ENCODE measurements around the gene POLD1.
"Not testable (repeated sequence)": the region's sequence is repeated elsewhere in the genome, so short reads cannot be mapped to it uniquely, and the experiment has no call there.

The POLD1 gene

DNA sequence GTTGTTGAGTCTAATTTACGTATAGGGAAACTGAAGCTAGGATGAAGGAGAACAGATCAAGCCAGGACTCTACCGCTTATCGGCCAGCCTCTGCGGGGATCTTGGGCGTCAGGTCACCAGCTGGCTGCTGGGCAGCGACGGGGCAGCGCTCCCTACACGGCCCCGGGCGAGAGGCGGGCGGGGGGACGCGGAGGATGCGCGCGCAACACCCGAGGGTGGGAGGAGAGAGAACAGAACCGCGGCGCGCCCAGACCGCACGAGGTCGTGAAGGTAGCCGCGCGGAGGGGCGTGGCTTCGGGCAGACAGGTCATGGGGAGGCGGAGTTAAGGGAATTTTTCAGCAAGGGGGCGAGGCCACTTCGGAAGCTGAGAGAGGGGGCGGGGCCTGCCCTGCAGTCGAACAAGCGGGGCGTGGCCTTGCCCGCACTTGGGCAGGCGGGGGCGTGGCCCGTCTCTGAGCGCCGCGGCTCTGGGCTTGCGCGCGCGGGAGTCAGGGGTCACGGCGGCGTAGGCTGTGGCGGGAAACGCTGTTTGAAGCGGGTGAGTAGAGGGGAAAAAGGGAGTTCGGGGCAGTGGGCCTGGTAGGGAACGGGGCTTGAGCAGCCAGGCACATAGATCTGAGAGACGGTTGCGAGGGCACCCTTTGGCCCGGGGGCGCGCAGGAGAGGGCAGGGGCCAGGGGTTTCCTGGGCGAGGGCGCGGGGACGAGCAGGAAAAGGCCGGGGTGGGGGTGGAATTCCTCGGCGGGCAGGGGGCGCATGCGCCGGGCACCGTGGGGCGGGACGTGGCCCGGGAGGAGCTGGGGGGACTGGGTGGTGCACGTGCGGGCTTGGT lies at the start of gene POLD1:
Gene POLD1 (plus strand): TSS at position 496 of the 833 bp plus-strand sequence. CDS start 14,505 bp downstream, outside the sequence.
- DNase-seq, result peak; percentile 47 to 96 (median 88)

DNA sequence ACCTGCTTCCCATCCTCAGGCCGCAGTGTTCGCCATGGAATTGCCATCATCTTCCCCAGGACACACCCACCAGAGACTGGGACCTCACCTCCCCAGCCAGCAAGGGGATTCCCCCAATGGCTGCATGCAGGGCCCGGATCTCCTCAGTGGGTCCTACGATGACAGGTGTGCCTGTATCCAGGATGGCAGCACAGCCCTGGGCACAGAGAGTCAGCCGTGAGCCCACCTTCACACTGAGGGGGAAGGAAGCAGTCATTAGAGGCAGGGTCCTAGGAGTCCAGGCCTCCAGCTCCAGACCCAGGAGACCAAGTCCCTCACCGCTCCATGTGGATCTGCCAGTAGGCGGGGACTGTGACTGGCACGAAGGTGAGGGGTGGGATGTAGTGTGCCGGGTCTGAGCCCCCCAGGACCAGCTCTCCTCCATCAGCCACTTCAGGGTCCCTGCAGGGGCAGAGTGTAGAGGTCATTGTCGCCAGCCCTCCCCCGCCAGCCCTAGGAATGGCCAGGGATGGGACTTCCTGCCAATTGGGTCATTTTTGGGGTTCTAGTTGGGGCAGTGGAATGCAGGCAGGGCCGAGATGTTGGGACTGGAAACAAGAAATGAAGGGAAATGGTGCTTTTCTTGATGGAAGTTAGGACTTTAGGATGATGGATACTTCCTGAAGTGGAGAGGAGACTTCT lies 49.3 kb upstream of the POLD1 start:
- DNase-seq, result no peak

DNA sequence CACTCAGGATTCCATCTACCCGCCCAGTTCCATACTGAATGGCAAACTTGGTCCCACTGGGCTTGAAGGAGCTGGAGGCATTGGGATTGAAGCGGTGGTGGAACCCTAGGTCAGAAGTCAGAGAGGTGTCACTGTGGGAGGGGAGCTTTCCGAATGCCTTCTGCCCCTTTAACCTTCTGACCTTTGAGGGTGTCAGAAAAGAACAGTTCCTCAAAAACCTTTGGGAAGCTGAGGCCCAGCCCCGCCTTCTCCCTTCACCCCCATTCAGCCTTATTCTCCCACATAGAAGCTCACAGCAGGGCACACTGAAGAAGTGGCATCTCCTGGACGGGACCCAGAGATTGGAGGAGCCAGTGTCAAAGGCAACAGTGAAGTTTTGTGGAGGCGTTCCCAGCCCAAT lies 47.1 kb upstream of the POLD1 start:
- DNase-seq, result not testable (repeated sequence)

DNA sequence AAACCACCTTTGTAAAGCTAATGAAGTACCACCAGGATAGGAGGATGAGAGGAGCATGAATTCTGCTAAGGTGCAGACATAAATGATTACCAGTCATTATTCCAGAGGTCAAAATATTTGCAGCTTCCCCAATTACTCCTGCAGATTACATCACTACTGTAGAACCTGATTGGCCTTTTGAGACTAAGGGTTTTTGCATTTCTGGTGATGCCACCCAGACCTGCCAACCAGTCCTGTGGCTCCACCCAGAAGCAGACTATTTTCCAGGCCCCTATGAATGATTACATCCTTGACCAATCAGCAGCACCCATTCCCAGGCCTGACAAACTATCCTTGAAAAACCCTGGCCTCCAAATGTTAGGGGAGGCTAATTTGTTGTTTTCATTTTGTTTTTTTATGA lies 43.8 kb upstream of the POLD1 start:
- no peak for DNase-seq

DNA sequence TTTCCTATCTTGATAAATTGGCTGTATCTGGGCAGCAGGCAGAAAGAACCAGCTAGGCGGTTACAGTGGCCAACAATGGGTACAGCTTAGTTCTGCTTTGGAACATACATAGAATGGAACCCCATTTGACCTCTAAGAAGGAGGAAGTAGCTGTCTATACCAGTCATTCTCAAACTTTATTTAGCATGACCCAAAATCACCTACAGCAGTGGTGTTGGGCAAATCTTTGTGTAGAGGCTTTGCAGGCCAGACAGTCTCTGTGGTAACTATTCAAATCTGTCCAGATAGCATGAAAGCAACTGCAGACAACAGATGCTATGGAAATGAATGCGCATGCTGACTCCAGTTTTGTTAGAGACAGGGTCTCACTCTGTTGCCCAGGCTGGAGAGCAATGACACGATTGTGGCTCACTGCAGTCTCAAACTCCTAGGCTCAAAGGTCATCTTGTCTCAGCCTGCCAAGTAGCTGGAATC lies 43.0 kb upstream of the POLD1 start:
- no peak for DNase-seq

DNA sequence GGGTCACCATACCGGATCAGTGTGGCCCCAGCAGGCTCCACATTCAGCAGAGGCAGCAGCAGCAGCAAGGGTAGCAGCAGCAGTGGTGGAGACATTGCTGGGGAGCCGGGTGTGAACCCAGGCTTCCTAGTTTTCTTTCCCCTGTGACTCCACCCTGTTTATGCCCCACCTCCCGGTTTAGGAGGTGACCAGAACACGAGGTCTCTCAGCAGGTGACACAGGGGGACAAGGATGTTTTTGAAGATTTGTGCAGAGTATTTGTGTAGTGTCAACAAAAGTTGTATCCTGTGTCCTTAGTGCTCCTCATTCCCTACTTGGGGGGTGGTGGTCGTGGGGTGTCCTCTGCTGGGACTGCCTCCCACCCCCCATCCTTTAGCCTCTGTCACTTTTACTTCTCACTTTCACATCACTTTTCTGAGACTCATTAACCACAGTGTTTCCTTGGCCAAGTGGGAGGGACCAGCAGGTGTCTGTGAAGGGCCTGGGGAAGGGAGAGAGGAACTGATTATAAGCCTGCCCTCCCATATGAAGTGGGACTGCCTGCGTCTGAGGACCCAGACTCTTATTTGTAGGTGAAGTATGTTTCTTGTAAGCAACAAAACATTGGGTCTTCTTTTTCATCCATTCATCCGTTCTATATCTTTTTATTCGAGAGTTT lies 39.4 kb upstream of the POLD1 start:
- peak in 2 of 56 donors; percentile 4 to 9 for DNase-seq

DNA sequence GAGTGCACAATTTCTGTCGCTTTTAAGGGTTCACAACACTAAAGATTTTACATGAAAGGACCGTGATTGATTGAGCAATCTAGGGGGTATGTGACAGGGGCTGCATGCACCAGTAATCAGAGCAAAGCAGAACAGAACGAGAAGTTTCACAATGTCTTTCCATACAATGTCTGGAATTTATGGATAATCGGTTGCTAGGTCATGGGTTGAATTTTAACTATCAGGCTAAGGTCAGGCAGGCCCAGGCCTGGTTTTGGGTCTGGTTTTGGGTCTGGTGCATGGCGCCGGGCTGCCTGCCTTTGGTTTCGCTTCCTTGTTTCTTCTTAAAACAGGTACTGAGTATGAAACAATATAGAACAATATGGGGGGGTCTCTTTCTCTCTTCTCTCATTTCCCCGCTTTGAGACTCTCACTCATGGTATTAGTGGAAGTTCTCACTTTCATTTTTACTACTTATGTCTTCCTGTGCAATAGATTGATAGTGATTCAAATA lies 37.0 kb upstream of the POLD1 start:
- peak in 1 of 56 donors; percentile 4 for DNase-seq

DNA sequence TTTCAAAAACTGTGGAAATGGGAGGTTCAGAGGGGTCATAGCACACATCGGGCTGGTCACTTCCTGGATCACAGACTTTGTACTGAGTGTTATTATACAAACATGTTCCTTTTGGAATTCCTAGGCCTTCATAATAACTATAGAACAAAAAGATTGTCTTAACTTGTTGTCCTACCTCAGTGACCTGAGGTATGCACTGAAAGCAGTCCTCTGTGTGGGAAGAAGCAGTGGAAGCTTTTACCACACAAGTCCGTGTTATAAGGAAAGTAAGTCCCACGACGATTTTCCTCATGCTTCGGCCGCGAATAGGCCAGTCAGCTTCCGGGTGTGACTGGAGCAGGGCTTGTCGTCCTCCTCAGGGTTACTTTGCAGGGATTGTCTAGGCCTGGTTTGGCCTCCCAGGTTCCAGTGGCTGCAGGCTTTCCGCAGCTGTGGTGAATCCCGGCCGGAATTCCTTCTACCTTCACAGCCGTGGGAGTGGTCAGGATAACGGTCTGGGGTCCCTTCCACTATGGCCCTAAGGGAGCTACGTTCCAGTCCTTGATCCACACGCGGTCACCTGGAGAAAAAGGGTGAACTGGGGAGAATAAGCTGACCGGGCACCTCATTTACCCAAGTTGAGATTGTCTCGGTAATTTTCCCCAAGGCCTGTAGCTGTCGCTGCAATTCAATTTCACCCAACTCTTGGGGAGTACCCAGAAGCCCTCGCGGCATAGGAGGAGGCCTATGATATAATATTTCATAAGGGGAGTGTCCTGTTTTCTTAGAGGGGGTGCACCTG lies 34.7 kb upstream of the POLD1 start:
- DNase-seq, result no peak

DNA sequence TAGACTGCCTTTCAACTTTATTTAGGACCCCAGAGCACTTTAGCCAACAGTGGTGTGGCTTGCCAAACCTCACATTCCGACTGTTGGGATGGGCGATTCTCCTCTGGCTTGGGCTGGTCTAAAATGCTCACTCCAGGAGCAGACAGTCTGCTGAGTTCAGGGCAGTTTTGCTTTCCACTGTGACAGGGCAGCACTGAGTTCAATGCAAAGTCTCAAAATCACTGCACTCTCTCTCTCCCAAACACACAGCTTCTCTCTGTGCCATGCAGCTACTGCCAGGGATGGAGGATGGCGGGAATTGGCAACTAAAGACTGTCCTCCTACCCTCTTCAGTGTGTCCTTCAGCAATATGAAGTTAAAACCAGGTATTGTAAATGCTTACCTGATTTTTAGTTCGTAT lies 31.9 kb upstream of the POLD1 start:
- DNase-seq, result no peak

DNA sequence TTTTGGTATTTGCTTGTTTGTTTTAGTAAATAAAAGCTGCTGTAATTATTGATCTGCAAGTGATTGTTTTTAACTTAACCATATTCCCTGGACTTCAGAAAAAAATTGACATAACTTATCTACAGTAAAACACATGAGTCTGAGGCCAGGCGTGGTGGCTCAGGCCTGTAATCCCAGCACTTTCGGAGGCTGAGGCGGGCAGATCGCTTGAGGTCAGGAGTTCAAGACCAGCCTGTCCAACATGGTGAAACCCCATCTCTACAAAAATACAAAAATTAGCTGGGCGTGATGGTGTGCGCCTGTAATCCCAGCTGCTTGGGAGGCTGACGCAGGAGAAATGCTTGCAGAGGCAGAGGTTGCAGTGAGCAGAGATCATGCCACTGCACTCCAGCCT lies 30.7 kb upstream of the POLD1 start:
- DNase-seq, result not testable (repeated sequence)

DNA sequence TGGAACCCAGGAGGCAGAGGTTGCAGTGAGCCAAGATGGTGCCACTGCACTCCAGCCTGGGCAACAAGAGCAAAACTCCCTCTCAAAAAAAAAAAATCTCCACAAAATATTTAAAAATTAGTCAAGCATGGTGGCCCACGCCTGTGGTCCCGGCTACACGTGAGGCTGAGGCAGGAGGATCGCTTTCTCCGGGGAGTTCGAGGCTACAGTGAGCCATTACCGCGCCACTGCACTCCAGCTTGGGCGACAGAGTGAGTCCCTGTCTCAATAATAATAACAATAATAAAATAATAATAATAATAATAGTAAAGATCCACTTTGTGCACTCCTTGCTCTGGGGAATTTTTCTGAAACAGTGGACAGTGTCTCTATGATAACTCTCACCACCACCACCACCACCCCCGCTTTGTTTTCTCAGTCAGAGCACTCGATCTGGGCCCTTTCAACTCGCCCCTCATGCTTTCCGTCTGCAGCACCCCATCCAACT lies 27.4 kb upstream of the POLD1 start:
- DNase-seq, result no peak

DNA sequence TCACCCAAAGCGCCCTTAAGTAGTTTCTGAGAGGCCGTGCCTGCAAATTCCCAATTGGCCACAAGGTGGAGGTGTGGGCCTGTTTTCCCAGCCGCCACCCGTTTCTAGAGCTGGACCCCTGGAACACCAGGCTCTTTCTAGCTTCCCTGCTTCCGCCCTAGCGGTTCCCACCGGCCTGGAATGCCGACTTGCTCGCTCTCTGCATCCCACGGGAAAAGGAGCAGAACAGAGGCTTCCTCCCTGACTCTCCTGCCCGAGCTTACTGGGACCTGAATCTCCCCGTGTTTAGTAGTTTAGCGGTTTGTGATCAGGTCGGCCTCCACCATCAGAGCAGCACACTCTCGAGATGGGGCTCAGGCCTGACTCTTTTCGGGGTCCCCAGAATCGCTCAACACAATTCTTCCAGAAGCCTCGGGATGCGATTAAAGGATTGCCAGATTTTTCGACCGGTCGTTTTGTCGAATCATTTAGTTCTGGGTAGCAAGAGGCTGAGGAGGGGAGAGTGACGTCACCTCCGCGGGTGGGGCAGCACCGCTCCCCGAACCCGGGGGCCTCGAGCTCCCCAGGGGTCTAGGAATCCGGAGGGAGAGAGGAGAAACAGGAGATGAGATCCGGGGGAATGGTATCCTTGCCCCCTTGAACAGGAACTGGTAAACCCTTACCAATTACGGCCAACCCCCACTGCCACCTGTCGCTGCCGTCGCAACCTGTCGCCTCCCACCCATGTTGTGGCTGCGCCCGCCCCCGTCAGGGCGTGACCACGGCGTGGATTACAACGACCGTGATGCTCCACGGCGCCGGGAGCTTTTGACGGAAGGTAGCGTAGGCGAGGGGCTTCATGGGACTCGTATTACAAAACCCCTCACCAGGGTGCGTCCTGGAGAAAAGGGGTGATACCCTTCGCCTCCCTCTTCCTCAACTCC lies 26.7 kb upstream of the POLD1 start:
- DNase-seq, result peak in 54 of 56 donors; percentile 22 to 92 (median 68)

DNA sequence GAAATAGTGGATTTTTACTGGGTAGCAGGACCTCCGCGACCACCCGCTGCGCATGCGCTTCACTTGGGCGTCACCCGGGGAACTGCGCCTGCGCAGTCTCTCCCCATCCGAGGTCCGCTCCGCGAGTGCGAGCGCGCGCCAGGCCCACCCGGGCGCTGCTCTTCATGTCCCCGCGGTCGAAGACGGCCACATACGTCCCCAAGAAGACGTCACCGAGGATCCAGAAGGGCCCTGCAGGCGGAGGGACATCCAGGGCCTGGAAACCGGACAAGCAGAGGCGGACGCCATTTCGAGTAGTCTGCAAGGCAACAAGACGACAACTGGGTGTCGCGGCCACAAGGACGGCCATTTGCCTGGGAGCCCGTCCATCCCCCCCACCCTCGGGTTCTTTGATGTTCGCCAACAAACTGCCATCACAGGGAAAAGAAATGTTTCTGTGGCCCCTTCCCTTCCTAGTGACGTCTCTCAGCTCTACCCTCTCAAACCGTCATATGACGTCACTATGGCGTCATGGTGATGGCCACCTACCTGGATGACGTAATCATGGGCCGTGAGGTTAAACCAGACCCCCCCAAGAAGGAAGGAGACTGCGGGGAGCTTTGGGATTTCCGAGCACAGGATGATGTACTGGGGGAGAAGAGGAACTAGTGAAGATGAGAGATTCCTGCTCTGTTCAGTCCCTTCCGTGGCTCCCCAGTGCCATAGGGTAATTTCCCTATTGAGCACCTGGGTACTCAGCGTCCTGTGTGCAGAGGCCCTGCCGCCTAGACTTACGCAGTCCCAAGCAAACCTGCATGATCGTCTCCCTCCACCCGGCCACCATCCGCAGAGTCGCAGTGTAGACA lies 25.4 kb upstream of the POLD1 start:
- peak in 44 of 56 donors; percentile 5 to 71 (median 44) for DNase-seq

DNA sequence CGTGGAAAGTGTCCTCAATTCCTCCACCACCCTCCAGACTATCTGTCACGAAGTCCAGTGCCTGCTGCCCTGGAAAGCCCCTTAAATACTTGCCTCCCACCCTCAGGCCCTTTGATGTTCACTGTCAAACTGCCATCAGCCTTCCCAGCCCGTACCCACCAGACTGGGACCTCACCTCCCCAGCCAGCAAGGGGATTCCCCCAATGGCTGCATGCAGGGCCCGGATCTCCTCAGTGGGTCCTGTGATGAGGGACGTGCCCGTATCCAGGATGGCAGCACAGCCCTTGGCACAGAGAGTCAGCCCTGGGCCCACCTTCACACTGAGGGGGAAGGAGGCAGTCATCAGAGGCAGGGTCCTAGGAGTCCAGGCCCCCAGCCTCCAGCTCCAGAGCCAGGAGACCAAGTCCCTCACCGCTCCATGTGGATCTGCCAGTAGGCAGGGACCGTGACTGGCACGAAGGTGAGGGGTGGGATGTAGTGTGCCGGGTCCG lies 24.8 kb upstream of the POLD1 start:
- DNase-seq, result no peak

DNA sequence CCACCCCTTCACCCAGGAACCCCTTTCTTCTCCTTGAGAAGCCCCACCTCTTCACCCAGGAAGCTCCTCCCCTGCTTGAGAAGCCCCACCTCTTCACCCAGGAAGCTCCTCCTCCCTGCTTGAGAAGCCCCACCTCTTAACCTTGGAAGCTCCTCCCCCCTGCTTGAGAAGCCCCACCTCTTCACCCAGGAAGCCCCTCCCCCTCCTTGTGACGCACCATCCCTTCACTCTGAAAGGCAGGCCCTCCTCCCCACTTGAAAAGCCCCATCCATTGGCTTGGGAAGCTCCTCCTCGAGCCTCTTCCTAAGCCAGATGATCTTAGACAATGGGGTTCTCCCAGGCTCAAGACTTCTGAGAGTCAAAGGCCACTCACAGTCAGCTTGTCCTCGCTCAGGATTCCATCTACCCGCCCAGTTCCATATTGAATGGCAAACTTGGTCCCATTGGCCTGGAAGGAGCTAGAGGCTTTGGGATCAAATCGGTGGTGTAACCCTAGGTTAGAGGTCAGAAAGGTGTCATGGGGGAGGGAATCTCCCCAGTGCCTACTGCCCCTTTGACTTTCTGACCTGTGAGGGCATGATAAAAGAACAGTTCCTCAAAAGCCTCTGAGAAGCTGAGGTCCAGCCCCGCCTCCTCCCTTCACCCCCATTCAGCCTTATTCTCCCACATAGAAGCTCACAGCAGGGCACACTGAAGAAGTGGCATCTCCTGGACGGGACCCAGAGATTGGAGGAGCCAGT lies 22.7 kb upstream of the POLD1 start:
- peak in 1 of 56 donors; percentile 16 for DNase-seq

DNA sequence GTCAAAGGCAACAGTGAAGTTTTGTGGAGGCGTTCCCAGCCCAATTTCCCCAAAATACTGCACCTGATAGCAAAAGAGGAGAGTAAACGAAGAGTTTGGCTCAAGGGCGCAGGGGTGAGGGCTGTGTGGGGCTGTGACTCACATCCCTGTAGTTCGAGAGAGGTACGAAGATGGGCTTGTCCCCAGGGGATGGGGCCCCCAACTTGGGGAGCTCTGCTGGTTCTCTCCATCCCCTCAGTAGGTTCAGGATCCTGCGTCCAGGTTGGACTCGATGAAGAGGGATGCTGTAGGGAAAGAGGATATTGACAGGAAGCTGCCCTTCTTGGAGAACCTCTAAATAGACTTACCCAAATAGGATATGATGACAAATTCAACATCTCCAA lies 22.1 kb upstream of the POLD1 start:
- no peak for DNase-seq

DNA sequence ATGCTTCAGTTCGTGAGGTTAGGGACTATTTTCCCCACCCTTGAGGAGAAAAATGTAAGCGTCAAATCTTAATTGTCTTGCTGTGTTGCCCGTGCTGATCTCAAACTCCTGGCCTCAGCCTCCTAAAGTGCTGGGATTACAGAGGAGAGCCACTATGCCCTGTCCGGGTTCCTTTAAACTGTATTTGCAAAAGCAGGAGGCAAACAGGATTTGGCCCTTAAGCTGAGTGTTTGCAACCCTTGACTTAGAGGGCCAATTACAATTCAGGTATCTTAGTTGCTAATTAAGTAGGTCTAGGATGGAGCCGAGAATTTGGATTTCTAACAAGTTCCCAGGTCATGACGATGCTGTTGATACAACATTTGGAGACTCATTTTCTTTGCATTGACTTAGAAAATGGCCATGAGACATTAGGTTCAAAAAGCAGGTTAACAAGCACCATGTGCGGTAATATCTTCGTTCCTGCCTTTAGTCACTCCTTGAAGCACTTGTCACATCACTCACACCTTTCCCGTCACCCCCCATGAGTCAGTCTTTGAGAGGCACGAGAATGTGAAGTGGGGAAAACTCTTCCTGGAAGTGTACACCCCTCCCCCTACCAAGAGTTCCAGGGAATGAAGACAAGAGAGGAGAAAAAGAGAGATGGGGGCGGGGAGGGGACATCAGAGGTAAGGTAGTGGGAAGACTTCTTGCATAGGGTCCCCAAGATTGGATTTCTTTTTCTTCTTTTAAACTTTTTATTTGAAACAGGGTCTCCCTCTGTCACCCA lies 21.3 kb upstream of the POLD1 start:
- no peak for DNase-seq

All from amygdala (tissue), 56 donors.